NCI-H345 treated with DMSO at 0.1 percent for 48 hours (cell line): ENCODE results near the gene SPNS2.

Experiments used
- DNase-seq: peaks from one replicate; lab custom pipeline; 2025; ENCODE audit not compliant: unreplicated experiment; lab: John Stamatoyannopoulos, UW

SPNS2 gene

DNA sequence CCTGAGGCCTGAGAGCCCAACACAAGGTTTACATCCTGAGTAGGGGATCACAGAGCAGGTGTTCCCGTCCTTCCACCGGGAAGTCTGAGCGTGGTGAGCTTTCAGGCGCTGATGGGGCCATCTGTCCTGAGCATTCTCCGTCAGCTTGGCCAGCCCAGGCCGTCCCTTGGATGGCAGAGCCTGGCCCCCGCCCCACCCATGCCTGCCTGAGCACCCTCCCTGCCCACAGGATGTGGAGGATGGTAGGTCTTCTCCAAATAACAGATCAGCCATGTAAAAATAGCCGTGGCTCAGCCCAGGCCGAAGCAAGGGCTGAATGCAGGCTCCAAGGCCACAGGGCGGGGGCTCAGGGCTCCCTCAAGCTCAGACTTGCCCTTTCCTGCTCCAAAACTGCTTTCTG is 20.2 kb downstream of the SPNS2 start:
- no peak for DNase-seq

- no peak for DNase-seq
Observed at GRCh38 chr17:4519361-4519788, 20.7 kb downstream of the SPNS2 start.

DNA sequence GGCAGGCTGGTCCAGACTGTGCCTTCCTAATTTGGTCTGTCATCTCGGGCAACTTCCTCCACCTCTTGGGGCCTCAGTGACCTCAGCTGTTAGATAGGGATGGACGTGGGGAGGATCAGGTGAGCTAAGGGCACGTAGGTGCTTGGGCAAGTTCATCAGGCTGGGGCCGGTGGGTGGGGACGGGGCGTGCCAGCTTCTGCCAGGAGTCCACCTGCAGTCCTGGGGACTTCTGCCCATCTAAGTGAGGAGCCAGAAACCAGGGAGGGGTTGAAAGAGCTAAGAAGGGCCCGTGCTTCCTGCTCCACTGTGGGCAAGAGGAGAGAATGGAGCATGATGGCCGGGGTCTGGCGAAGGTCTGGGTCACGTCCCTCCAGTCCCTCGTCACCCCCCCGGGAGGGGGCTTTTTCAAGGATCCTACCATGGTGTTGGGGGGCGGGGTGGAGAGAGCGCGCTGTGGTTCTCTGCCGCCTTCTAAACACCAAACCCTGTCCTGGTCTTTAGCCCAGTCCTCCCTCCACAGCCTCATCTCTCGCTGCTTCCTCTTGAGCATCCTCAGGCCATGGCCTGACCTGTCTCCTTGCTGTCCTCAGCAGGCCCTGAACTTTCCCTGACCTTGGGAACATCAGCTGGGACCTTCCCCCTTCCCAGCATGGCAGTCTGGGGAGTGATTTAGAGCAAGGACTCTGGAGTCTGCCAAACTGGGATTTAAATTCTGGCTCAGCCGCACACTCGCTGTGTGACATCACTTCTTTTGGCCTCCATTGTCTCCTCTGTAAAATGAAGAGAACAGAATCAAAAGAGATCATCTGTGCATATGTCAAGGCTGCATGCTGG is 21.6 kb downstream of the SPNS2 start:
- DNase-seq = no peak

DNA sequence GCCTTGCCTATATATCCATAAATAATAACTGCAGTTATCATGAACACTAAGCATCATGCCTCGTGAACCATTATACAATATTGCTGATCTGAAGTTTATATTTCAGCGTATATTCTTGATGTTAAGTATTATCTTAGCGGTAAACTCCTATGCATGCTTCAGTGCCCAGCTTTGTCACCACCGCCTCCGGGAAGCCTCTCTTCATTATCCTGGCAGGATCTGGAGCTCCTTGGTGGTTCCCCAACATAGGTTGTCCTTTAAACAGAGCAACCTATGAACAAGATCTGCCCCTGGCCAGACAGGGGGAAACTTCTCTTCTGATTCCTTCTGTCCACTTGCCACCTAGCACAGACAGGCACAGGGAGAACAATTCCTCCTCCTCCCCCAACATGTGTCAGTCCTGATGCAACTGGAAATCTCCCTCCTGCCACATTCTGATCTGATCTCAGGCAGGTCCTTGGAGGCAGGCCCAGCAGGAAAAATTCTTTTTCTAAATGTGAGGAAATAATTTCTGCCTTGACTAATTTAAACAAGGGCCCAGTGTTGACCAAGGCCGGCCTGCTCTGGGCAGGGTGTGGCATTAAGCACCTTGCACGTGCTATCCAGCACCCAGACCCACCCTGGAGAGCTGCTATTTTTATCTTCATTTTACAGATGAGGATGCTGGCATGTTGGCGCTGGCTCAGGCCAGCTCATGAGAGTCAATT is 22.4 kb downstream of the SPNS2 start:
- no peak for DNase-seq

- DNase-seq = no peak
Observed at GRCh38 chr17:4522661-4523060, 24.0 kb downstream of the SPNS2 start.

DNA sequence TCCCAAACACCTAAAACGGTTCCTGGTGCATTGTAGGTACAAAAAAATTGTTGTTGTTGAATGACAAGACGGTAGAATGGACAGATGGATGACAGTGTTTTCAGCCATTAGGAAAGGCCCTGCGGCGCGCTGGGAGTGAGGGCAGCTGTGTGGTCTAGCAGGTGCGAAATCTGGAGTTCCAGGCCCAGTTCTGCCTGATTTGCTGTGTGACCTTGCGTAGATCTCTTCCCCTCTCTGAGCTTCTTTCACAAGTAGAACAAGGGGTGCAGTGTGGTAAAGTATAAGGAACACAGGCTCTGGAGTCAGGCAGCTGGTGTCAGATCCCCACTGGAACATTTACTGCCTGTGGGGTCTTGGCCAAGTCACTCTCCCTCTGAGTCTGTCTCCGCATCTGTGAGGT is 25.3 kb downstream of the SPNS2 start:
- no peak for DNase-seq

DNA sequence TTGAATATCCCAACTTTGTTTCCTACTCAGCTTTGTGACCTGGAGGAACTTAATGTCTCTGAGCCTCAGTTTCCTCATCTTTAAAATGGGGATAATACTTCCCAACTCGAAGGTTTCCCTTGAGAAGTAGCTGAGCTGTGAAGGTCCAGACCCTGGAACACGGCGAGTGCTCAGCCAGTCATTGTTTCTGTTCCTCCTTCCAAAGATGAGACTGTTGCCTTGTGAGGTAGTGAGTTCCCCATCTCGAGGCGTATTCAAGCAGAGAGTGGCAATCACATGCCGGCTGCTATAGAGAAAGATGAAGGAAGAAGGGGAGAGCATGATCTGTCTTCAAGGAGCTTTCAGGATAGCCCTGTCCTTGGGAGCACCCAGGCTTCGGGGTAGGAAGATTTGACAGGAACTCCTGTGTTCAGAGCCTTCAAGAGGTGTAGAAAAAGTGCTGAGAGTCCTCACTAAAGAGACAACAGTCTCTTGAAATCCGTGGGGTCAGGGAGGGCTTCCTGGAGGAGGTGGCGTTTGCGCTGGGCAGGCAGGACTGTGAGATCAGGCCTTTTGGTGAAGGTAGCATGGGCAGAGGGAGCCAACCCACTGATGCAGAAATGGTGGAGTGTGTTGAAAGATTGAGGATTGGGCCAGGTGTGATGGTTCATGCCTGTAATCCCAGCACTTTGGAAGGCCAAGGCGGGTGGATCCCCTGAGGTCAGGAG is 27.2 kb downstream of the SPNS2 start:
- no peak for DNase-seq

DNA sequence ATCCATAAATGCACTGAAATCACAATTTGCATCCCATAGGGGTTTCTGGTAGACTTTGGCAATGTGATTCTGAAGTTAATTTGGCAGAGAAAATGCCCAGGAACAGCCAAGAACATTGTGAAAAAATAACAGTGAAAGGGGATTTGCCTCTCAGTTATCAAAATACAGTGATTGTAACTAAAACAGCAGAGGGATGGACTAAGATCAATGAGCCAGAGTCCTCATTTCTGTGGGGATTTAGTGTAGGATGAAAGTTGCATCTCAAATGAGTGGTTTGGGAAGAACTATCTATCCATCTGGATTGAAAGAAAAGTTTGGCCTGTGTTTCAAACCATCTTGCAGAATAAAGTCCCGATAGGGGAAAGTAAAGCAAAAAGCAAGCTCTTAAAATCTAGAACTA is 28.5 kb downstream of the SPNS2 start:
- no peak for DNase-seq

GRCh38 chr17:4527566-4528125 is 29.0 kb downstream of the SPNS2 start:
- DNase-seq = no peak

GRCh38 chr17:4529533-4530152 is 31.0 kb downstream of the SPNS2 start:
- DNase-seq = no peak

DNA sequence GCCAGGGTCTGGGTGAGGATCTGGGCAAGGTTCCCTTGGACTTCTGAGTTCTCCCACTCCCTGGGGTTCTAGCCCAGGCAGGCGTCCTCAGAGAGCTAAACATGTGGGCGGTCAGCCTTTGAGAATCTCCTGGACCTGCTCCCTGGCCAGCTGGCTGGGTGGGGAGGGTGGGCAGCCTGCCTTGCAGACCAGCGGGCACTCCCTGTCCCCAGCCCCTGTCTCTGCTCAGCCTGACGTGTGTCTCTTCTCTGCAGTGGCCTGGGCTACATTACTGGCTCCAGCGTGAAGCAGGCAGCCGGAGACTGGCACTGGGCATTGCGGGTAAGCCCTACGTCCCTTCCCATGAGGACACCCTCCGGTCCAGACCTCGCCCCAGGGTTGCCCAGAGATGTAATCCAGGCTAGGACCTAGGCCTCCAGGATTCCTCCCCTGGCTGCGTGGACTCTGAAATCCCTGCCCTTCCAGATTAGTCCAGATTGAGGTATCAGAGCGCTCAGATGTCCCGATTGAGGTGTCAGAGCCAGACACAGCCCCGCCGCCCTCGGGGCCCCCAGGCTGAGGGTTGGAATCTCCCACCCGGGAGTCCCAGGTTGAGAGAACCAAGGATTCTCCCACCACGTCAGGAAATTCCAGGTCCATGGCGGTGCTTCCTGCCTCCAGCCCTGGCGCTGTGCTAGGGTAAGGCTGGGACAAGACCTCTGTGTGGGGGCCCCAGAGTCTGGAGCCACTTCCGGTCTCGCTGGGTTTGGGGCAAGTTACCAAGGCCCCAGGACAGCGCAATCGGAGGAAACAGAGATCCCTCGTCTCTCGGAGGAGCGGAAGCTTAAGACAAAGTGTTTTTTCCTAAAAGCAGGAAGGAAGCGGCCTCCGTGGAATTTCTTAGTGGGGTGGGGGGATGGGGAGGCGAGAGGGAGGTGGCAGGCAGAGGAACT is 32.4 kb downstream of the SPNS2 start:
- no peak for DNase-seq

DNA sequence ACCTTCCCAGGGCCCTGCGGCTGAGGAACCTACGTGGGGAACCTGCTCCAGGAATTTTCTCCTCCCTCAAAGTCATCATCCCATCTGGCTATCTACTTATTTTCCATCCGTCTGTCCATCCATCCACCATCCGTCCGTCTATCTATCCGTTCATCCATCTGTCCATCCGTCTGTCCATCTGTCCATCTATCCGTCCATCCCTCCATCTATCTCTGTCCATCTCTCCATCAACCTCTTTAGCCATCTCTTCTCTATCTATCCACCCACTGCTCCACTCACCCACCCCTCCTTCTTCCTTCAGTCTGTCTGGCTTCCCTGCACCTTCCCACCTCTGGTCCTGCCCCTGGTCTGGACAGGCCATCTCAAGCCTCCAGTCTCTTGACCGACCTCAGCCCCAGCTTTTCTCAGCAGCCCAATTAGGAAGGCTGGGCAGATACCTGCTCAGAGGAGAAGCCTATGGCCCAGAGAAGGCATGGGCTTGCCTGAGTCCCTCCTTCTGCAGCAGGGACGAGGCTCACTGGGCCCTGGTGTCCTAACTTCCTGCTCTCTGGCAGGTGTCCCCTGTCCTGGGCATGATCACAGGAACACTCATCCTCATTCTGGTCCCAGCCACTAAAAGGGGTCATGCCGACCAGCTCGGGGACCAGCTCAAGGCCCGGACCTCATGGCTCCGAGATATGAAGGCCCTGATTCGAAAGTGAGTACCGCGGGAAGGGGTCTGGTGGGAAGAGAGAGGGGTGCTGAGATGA is 33.5 kb downstream of the SPNS2 start:
- no peak for DNase-seq

GRCh38 chr17:4532860-4533522 is 34.3 kb downstream of the SPNS2 start:
- DNase-seq = no peak

- DNase-seq = no peak
Observed at GRCh38 chr17:4533523-4534504, 35.1 kb downstream of the SPNS2 start.

GRCh38 chr17:4534515-4534914 is 35.8 kb downstream of the SPNS2 start:
- DNase-seq = no peak

DNA sequence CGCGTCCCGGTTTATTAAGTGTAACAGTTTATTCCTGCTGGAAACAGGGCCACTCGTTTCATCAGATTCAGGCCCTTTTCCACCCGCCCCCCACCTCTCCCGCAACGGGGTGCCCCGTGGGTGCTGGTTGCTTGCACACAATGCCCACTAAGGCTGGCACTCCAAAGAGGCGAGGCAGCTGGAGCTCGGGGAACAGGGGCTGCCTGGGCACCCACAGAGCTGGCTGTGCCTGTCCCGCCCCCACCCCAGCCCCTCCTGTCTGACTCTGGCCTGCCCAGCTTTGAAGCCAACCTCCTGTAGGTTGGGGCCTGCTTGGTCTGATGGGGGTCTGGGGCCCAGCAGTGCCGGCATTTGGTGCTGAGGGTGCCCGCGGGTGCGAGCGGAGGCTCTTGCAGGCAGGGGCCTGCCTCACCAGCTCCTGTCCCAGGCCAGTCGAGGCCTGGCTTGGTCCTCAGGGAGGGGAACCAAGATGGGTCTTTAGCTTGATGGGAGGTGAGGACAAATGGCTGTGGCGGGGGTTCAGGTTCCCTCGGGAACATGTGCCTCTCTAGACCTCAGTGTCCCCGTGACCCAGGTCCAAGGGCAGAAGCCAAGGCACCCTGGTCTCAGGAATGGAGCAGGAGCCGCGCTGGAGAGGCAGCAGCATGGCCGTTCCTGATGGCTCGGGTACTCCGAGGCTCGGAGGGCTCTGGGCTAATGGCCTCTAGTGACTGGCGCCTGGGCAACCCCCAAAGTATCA is 36.4 kb downstream of the SPNS2 start:
- no peak for DNase-seq
